Stomach smooth muscle (tissue), 2 donors: Measurements from ENCODE around the gene EEF2.

Source experiments
- H3K27ac ChIP-seq: one replicate; pipeline ENCODE4 v1.7.0; 2013; ENCODE audit warnings: mild to moderate bottlenecking, low read length, inconsistent platforms
- H3K27me3 ChIP-seq, 2 donors: one replicate each; pipeline ENCODE4 v1.7.0; 2013; ENCODE audit warnings: low read length in 2 of 2; ENCODE audit not compliant: insufficient read depth in 2 of 2, control insufficient read depth in 1 of 2
- H3K36me3 ChIP-seq, 2 donors: one replicate each; pipeline ENCODE4 v1.7.0; 2013; ENCODE audit warnings: low read length in 2 of 2; ENCODE audit not compliant: control insufficient read depth in 2 of 2, insufficient read depth in 2 of 2
- H3K4me1 ChIP-seq: one replicate; pipeline ENCODE4 v1.7.0; 2013; ENCODE audit warnings: low read length; ENCODE audit not compliant: control insufficient read depth, insufficient read depth
- H3K4me3 ChIP-seq, 2 donors: one replicate each; pipeline ENCODE4 v1.7.0; 2013; ENCODE audit warnings: low read length in 2 of 2
- H3K9ac ChIP-seq, 2 donors: one replicate each; pipeline ENCODE4 v1.7.0; 2013; ENCODE audit warnings: low read length in 2 of 2, mild to moderate bottlenecking in 1 of 2
- H3K9me3 ChIP-seq, 2 donors: one replicate each; pipeline ENCODE4 v1.7.0; 2013; ENCODE audit warnings: low read length in 2 of 2; ENCODE audit not compliant: control insufficient read depth in 2 of 2
- donor health status: healthy.
- donor health status: Pancreatic carcinoma.

The EEF2 gene

GRCh38 chr19:3983936-3984583 is 1.2 kb downstream of the EEF2 start:
- Histone ChIP-seq H3K9me3 (no peaks in the 10 kb centered on the region), H3K36me3 (peaks cover 46 to 51% of the 10 kb centered on the region in 2 donors), H3K27me3 (no peaks in the 10 kb centered on the region), H3K4me3 (peak overlapping the region; percentile 83 to 95), H3K4me1 (peaks cover 47% of the 10 kb centered on the region), H3K9ac (peak overlapping the region; percentile 93 to 96), H3K27ac (peak overlapping the region; percentile 94)

GRCh38 chr19:3983542-3983914 is 1.7 kb downstream of the EEF2 start:
- H3K9me3 ChIP-seq, result no peaks in the 10 kb centered on the region
- H3K9ac ChIP-seq, result peak overlapping the region; percentile 93 to 96
- H3K27ac ChIP-seq, result peak overlapping the region; percentile 94
- H3K27me3 ChIP-seq, result no peaks in the 10 kb centered on the region
- H3K36me3 ChIP-seq, result peaks cover 49 to 52% of the 10 kb centered on the region in 2 donors
- H3K4me1 ChIP-seq, result peaks cover 47% of the 10 kb centered on the region
- peak overlapping the region; percentile 83 to 95 for H3K4me3 ChIP-seq

- Histone ChIP-seq H3K27ac (peak overlapping the region; percentile 94), H3K4me3 (peak overlapping the region in 1 of 2 donors; percentile 95)
Measured at GRCh38 chr19:3982701-3983541, 2.3 kb downstream of the EEF2 start.

GRCh38 chr19:3981736-3982681 is 3.3 kb downstream of the EEF2 start:
- peaks cover 64 to 66% of the 10 kb centered on the region in 2 donors for H3K36me3 ChIP-seq
- no peaks in the 10 kb centered on the region for H3K9me3 ChIP-seq
- peak overlapping the region in 1 of 2 donors; percentile 2 for H3K9ac ChIP-seq

More at GRCh38 chr19:3982701-3983541, 2.3 kb downstream of the EEF2 start:
- Histone ChIP-seq H3K4me1 (peaks cover 47% of the 10 kb centered on the region), H3K27me3 (no peaks in the 10 kb centered on the region), H3K9me3 (no peaks in the 10 kb centered on the region), H3K36me3 (peaks cover 54 to 57% of the 10 kb centered on the region in 2 donors), H3K9ac (no peak overlapping the region)

GRCh38 chr19:3981373-3981735 is 3.9 kb downstream of the EEF2 start:
- Histone ChIP-seq H3K27me3 (no peaks in the 10 kb centered on the region), H3K4me3 (no peak overlapping the region), H3K9me3 (no peaks in the 10 kb centered on the region), H3K27ac (peak overlapping the region; percentile 6), H3K36me3 (peaks cover 69 to 72% of the 10 kb centered on the region in 2 donors), H3K4me1 (peaks cover 36% of the 10 kb centered on the region), H3K9ac (no peak overlapping the region)

More at GRCh38 chr19:3981736-3982681, 3.3 kb downstream of the EEF2 start:
- Histone ChIP-seq H3K27ac (peak overlapping the region; percentile 31), H3K4me3 (no peak overlapping the region), H3K27me3 (no peaks in the 10 kb centered on the region), H3K4me1 (peaks cover 43% of the 10 kb centered on the region)

- Histone ChIP-seq H3K4me3 (no peak overlapping the region), H3K27me3 (no peaks in the 10 kb centered on the region), H3K27ac (peak overlapping the region; percentile 6), H3K9ac (no peak overlapping the region), H3K4me1 (peaks cover 29% of the 10 kb centered on the region), H3K36me3 (peaks cover 74 to 78% of the 10 kb centered on the region in 2 donors), H3K9me3 (no peaks in the 10 kb centered on the region)
Measured at GRCh38 chr19:3980353-3981251, 4.7 kb downstream of the EEF2 start.

- H3K36me3 ChIP-seq, result peaks cover 75 to 84% of the 10 kb centered on the region in 2 donors
- no peak overlapping the region for H3K27ac ChIP-seq
- peaks cover 29% of the 10 kb centered on the region for H3K4me1 ChIP-seq
- no peak overlapping the region for H3K4me3 ChIP-seq
- H3K9ac ChIP-seq, result no peak overlapping the region
- no peaks in the 10 kb centered on the region for H3K27me3 ChIP-seq
- no peaks in the 10 kb centered on the region for H3K9me3 ChIP-seq
Measured at GRCh38 chr19:3979674-3980352, 5.5 kb downstream of the EEF2 start.

GRCh38 chr19:3979289-3979673 is 6.0 kb downstream of the EEF2 start:
- no peak overlapping the region for H3K27ac ChIP-seq
- H3K36me3 ChIP-seq, result peaks cover 75 to 84% of the 10 kb centered on the region in 2 donors

GRCh38 chr19:3978145-3978544 is 7.1 kb downstream of the EEF2 start:
- Histone ChIP-seq H3K27me3 (no peaks in the 10 kb centered on the region), H3K36me3 (peaks cover 68 to 72% of the 10 kb centered on the region in 2 donors), H3K9me3 (no peaks in the 10 kb centered on the region), H3K9ac (no peak overlapping the region), H3K4me3 (no peak overlapping the region), H3K27ac (no peak overlapping the region), H3K4me1 (peaks cover 14% of the 10 kb centered on the region)

More at GRCh38 chr19:3979289-3979673, 6.0 kb downstream of the EEF2 start:
- peaks cover 25% of the 10 kb centered on the region for H3K4me1 ChIP-seq
- H3K9me3 ChIP-seq, result no peaks in the 10 kb centered on the region
- no peak overlapping the region for H3K9ac ChIP-seq
- no peak overlapping the region for H3K4me3 ChIP-seq
- no peaks in the 10 kb centered on the region for H3K27me3 ChIP-seq
